HL-60/S4 (cell line): ENCODE results near the gene MAT1A.
"Not testable (repeated sequence)": the region's sequence is repeated elsewhere in the genome, so short reads cannot be mapped to it uniquely, and the experiment has no call there.

Experiments used
- in situ Hi-C: fragments of 300-500 bp; cut with MboI; formaldehyde crosslinking; loops from 2 replicates; pipeline ENCODE4 v1.14.3; 2022; ENCODE audit warnings: low sequenced_read_pairs

MAT1A gene

GRCh38 chr10:80289451-80290287 is at the start of gene MAT1A:
Gene MAT1A, minus strand, starts transcription at chr10:80289658. Its CDS starts 235 bp downstream, at chr10:80289423.
- in situ Hi-C loops = no loop called here

GRCh38 chr10:80333983-80334382 is 44.5 kb upstream of the MAT1A start:
- in situ Hi-C loops = no loop called here

- in situ Hi-C loops = no loop called here
These were observed 35.5 kb upstream of the MAT1A start for GRCh38 chr10:80324891-80325364.

DNA sequence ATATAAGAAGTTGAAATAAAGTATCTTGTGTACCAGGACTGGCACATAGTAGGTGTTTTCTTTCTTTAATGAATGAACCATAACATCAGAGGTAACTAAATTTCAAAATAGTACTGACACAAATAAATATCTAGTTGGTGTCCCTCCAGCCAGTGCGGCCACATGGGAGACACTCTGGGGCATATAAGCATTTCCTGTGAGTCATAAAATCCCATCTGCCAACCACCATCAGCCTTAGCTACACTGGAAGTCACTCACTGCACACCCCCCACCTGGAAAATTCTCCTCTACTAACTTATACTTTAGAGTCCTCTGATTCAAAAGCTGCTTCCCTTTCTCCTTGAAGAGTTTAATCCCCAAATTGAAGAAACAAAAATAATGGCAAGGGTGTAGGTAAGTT is 34.6 kb upstream of the MAT1A start:
- in situ Hi-C loops = no loop called here

GRCh38 chr10:80323311-80323710 is 33.9 kb upstream of the MAT1A start:
- in situ Hi-C loops = no loop called here

- in situ Hi-C loops = no loop called here
These were observed 33.3 kb upstream of the MAT1A start for GRCh38 chr10:80322711-80323110.

DNA sequence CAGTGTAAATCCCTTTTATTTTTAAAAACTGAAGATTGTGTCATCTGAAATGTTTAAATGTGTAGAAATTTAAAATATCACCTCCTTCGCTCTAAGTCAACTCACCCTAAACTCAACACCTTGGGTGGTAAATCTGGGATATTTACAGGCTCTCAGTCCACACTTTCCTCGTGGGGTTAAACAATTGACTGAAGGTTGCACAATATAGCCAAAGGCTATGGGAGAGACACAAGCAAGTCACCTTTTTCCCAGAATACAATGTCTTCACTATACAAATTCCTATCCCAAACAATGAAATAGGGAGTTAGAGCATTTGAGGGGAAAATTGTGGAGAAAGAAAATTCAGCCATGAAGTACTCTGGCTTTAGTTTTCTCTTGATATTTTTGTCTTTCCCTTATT is 32.7 kb upstream of the MAT1A start:
- in situ Hi-C loops = no loop called here

DNA sequence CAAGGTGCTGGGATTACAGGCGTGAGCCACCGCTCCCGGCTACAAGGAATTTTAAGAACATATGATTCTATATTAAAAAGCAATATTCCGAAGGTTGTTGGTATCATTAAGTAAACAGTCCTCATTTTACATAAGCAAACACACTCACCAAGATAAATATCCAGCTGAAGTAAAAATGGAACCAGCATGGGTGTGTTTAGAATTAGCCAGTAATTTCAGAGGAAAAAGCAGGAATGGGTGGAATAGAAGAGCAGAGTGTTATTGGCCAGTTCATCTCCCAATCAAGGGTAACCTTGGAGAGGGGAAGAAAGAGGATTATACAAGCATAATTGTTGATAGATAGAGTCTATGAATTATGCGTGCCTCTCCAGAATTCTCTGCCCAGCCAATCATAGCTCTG is 31.7 kb upstream of the MAT1A start:
- in situ Hi-C loops = no loop called here

- in situ Hi-C loops = no loop called here
These were observed 30.9 kb upstream of the MAT1A start for GRCh38 chr10:80320377-80320776.

DNA sequence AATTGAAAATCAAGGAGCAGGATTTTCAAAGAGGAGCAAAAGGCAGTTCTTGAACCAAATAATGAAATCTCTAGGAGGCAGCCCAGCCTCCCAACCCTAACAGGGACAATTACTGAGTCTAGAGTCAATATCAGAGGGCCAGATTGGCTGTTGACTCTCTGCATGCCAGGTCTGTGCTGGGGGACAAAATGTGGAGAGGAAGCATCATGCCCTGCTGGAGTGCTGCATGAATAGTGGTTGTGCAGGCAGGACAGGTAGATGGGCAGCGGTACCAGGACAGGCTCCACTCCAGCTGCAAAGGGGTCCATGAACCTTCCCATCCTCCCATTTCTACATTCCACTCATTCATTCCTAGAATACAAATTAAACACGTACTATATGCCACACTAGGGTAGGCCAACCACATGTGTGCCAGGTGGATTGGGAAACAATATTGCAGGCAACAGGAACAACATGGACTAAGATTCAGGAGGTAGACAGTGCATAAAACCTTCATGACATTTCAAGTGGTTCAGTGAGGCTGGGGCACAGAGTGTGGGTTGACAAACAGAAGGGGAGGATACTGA is 30.4 kb upstream of the MAT1A start:
- in situ Hi-C loops = no loop called here

GRCh38 chr10:80319318-80319717 is 29.9 kb upstream of the MAT1A start:
- in situ Hi-C loops = no loop called here

- in situ Hi-C loops = no loop called here
These were observed 29.3 kb upstream of the MAT1A start for GRCh38 chr10:80318742-80319141.

DNA sequence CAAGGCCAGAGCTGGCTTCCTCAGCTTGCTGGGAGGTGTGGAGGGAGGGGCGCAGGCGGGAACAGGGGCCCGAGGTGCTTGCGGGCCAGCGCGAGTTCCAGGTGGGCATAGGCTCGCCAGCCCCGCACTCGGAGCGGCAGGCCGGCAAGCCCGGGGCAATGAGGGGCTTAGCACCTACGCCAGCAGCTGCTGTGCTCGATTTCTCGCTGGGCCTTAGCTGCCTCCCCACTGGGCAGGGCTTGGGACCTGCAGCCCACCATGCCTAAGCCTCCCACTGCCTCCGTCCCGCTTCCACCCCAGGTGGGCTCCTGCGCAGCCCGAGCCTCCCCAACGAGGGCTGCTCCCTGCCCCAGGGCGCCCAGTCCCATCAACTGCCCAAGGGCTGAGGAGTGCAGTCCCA is 25.9 kb upstream of the MAT1A start:
- in situ Hi-C loops = no loop called here

DNA sequence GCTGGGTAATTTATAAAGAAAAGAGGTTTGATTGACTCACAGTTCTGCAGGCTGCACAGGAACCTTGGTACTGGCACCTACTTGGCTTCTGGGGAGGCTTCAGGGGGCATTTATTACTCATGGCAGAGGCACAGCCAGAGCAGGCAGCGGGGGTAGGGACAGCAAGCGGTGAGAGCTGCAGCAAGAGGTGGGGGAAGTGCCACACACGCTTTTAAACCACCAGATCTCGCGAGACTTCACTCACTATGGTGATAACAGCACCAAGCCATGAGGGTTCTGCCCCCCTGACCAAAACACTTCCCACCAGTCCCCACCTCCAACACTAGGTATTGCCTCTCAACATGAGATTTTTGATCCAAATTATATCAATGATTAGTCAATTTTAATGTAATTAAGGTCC is 24.1 kb upstream of the MAT1A start:
- in situ Hi-C loops = no loop called here

DNA sequence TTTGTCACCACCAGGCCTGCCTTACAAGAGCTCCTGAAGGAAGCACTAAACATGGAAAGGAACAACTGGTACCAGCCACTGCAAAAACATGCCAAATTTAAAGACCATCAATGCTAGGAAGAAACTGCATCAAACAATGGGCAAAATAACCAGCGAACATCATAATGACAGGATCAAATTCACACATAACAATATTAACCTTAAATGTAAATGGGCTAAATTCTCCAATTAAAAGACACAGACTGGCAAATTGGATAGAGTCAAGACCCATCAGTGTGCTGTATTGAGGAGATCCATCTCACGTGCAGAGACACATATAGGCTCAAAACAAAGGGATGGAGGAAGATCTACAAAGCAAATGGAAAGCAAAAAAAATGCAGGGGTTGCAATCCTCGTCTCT is 16.5 kb upstream of the MAT1A start:
- in situ Hi-C loops = not testable (repeated sequence)

- in situ Hi-C loops = no loop called here
These were observed 7.5 kb upstream of the MAT1A start for GRCh38 chr10:80296942-80297341.

GRCh38 chr10:80292607-80293239 is 3.3 kb upstream of the MAT1A start:
- in situ Hi-C loops = no loop called here

- in situ Hi-C loops = no loop called here
These were observed 1.2 kb upstream of the MAT1A start for GRCh38 chr10:80290474-80291220.

DNA sequence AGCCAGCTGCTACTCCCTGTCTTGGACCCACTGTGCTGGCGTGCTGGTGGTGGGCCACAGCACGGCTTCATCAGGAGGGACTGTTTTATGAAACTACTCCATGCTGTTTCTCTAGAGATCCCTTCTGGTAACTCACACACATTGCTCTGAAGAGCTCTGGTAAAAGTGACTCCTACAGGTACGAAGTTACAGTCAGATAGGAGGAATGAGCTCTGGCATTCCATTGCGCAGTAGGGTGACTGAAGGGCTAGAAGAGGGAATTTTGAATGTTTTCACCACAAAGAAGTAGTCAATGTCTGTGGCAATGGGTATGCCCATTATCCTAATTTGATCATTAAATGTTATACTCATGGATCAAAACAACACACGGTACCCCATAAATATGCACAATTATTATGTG is 609 bp downstream of the MAT1A start:
- in situ Hi-C loops = no loop called here

- in situ Hi-C loops = no loop called here
These were observed 4.9 kb downstream of the MAT1A start for GRCh38 chr10:80284522-80284921.

GRCh38 chr10:80283536-80284199 is 5.8 kb downstream of the MAT1A start:
- in situ Hi-C loops = no loop called here
